Fibroblast of the aortic adventitia (primary cell): ENCODE measurements around the gene TLX1. TPM values are rescaled to one million over a fixed set of nuclear protein-coding genes. Genes with fewer than 3 reads are reported as not detected.
A peak's percentile ranks its signal among the peaks of the same experiment; 100 is the strongest.

Experiments
- DNase-seq: peaks from one replicate; pipeline ENCODE4 v3.0.0-alpha.2; 2010; ENCODE audit warnings: low read depth
- H3K4me3 ChIP-seq: 2 replicates; pipeline ENCODE4 v1.5.1; 2011; ENCODE audit warnings: low read depth, mild to moderate bottlenecking, control low read depth, low read length, moderate library complexity
- total RNA-seq: library from RNA; depleted of rRNA; stranded (reverse); fragments of >200 nt; gene quantifications from 2 replicates; pipeline ENCODE4 v1.2.3, GENCODE V29; 2012; ENCODE audit warnings: low replicate concordance
- TF ChIP-seq, protein P1 (sequence below): IDR thresholded peaks from 2 replicates; pipeline ENCODE4 v1.5.1; 2011; ENCODE audit warnings: mild to moderate bottlenecking, low read length, control low read depth, inconsistent platforms; ENCODE audit not compliant: insufficient read depth

The TLX1 gene
- total RNA-seq, 1 donor: not detected

DNA sequence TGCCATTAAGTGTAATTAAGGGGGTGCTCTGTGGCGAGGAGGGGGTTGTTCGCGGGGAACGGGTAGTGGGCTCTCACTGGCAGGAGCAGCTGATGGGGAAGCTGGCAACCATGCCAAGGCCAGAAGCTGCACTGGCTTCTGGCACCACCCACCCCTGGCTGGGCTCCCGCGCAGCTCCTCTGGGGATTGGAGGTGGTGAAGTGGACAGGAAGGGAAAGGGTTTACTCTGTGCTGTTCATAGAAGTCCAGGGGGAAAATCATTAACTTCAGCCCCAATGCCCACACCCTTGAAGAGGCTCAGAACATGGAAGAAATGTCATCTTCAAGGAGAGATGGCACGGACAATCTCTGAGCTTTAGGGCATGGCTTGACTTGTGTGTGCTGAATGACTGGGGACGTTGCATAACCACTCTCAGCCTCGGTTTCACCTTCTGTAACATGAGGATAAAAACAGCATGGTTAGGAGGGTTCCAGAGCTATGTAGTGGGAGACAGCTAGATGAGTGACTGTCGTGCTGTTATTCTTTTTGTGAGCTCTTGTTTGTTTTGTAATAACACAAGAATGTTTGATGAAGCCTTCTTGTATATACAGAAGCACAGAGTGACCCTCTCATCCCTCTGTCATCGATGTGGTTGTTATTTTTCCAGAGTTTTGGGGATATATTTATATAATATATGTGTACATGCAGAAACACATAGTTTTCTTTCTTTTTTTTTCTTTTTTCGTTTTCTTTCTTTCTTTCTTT lies 39.4 kb upstream of the TLX1 start:
- TF ChIP-seq, protein P1, sequence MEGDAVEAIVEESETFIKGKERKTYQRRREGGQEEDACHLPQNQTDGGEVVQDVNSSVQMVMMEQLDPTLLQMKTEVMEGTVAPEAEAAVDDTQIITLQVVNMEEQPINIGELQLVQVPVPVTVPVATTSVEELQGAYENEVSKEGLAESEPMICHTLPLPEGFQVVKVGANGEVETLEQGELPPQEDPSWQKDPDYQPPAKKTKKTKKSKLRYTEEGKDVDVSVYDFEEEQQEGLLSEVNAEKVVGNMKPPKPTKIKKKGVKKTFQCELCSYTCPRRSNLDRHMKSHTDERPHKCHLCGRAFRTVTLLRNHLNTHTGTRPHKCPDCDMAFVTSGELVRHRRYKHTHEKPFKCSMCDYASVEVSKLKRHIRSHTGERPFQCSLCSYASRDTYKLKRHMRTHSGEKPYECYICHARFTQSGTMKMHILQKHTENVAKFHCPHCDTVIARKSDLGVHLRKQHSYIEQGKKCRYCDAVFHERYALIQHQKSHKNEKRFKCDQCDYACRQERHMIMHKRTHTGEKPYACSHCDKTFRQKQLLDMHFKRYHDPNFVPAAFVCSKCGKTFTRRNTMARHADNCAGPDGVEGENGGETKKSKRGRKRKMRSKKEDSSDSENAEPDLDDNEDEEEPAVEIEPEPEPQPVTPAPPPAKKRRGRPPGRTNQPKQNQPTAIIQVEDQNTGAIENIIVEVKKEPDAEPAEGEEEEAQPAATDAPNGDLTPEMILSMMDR: no peak
- no peak overlapping the region for H3K4me3 ChIP-seq
- DNase-seq: no peak

DNA sequence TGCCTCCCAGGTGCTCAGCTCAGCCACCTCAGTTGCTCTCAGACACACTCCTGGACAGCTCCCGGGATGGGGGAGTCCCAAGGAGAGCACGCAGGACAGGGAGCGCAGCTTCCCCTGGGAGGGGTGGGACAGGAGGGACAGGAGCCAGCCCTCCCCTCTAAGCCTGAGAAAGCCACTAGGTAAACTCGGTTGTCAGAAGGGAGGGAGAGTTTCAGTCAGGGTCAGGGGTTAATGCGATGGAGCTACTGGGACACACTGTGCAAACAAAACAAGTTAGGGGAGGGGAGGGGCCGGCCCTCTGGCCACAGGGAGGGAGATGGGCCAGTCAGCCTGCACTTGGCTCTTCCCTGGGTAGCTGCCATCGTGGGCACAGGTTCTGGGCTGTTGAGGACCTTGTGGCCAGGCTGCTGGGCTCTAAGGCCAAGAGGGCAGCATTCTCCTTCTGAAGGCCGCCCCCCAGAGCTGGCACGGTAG lies 38.2 kb upstream of the TLX1 start:
- DNase-seq: no peak
- TF ChIP-seq, protein P1: no peak
- H3K4me3 ChIP-seq: no peak overlapping the region

DNA sequence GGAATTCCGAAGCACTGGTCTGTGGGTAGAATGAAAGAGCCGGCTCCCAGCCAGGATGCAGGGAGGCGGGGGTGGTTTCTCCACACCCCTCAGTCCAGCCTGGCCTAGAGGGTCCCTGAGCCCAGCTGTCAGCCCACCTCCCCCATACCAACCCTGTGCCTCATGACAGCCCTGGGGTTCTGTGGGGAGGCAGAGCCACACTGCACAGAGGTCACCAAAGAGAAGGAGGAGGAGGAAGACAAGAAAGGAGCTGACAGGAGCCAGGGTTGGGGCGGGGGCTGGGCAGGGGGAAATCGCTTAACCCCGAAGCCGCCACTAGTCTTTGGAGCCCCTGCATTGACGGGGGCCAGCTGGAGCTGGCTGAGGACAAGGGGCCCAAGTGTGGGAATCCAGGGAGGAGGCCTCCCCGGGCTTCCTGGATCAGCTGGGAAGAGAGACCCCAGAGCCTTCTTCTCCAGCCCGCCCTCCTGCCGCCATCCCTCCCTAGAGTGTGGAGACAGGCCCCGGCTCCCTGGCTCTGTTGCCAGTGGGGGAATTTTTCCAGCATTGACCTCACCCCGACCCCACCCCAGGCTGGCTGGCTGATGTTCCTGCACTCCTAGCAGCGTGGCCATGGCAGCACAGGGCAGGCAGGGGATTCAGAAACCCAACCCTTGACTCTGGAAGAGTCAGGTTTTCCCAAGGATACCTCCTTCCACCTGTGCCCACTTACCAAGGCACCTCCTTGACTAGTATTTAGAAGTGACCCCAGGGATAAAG lies 36.8 kb upstream of the TLX1 start:
- H3K4me3 ChIP-seq: no peak overlapping the region
- TF ChIP-seq, protein P1: no peak
- DNase-seq: no peak

DNA sequence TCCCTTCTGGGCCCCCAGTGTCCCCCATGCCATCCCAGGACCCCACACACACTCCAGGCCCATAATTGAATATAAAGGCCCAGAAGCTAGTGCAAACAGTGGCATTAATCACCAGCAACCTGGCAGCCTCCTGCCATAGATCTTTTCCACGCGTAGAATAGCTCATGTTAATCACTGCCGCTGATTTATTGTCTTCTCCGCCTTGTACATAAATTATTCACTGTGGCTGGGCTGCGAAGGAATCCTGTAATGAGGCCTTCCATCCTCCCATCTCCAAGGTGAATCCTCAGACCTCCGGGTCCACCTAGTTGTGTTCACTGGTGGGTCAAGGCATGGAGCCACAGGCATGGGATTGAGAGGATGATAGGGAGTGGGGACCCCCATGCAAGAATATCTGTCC lies 36.1 kb upstream of the TLX1 start:
- TF ChIP-seq, protein P1: no peak
- DNase-seq: no peak
- no peak overlapping the region for H3K4me3 ChIP-seq

DNA sequence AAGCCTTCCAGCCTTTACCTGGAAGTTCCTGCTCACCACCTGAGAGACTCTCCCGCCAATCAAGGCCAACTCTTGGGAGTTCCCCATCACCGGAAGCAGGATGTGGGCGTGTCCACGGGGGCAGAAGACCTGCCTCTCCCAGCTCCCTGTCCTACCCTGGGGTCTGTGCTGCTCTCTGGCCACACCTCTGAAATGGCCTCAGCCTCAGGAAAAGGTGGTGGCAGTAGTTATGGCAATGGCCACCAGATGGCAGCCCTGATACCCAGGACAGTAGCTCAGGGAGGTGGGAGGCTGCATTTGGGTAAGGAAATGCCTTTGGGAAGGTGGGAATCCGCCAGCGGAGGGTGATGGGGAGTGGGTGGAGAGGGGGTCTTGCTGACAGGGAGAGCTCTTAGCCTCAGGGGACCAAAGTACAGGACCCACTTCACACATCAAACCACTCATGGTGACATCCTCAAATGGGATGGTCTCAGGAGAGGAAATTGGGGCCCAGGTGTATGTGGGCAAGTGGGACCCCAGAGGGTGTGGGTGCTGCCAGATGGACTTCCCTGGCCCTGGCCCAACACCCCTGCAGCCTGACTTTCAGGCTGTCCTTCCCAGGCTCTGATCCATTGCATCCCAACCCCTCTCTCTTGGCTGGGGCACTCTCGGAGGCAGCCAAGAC lies 35.4 kb upstream of the TLX1 start:
- DNase-seq: peak; percentile 60
- H3K4me3 ChIP-seq: no peak overlapping the region
- TF ChIP-seq, protein P1: peak; percentile 93

DNA sequence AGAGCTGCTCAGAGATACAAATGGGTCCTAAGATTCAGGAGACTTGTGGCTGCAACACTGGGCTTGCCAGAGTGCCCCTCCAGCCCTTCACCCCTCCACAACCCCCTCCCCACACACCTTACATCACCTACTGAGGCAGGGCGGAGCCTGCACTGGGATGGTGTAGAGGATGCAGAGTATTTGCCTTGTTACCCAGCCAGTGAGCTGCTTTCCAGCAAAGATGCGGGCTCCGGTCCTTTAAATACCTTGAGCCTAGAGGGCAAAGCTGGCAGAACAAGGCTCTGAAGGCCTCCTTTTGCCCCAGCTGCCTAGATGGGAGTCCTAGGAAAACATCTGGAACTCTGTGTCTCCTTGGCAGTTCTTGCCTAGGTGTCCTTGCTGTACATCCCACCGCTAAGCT lies 34.7 kb upstream of the TLX1 start:
- no peak for DNase-seq
- TF ChIP-seq, protein P1: no peak
- H3K4me3 ChIP-seq: no peak overlapping the region
